ENCODE results near the gene IL22RA2.

IL22RA2 gene

DNA sequence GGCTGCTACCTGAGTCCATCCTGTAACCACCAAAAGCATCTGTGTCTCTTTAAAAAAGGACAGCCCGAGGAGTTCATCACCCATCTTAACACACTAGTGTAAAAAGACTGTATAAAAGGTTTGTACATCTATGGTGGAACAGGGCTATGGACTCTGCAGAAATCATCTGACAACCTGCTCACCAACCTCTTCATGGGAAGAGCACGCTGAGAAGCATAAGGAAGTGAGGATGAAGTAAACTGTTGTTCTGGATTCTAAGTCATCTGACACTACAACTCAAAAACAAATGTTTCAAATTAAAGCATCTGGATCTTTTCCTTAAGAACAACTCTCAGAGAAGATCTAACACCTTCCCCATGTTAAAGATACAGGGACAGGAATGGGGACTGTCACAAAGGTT is 40.4 kb upstream of the IL22RA2 start:
- DNase-seq (no peak), ATAC-seq (ENCODE audit: insufficient read depth, low read depth) (no peak)
- Histone ChIP-seq H3K4me1 (ENCODE audit: insufficient read depth, low read length) (peaks cover 27% of the 10 kb centered on the region), H2AFZ (ENCODE audit: low read depth, low read length) (no peak overlapping the region), H3K4me2 (ENCODE audit: insufficient read depth, low read length) (no peak overlapping the region), H3K9ac (ENCODE audit: low read depth, low read length) (no peak overlapping the region), H3K4me3 (ENCODE audit: low read depth in 1 of 2, low read length in 2 of 2) (no peak overlapping the region), H3K36me3 (ENCODE audit: insufficient read depth, low read length) (peaks cover 23% of the 10 kb centered on the region), H3K27ac (ENCODE audit: low read length) (no peak overlapping the region), H3K9me3 (ENCODE audit: insufficient read depth, low read length, severe bottlenecking) (peaks cover 32% of the 10 kb centered on the region), H3K27me3 (ENCODE audit: insufficient read depth, low read length, poor library complexity) (no peaks in the 10 kb centered on the region), H3K79me2 (ENCODE audit: insufficient read depth, low read length) (peaks cover 99% of the 10 kb centered on the region), H4K20me1 (ENCODE audit: insufficient read depth, low read length) (peaks cover 17% of the 10 kb centered on the region; the same call in 1 of the 2 replicates)
- no peak for TF ChIP-seq EZH2 (IDR thresholded peaks at IDR 0.05; ENCODE audit: borderline replicate concordance, low read depth, low read length, severe bottlenecking)
- no peak for TF ChIP-seq CTCF (IDR thresholded peaks at IDR 0.05; ENCODE audit: borderline replicate concordance, extremely low read depth, low read length, poor library complexity, severe bottlenecking)

- peaks cover 25% of the 10 kb centered on the region for H3K4me1 ChIP-seq (ENCODE audit: insufficient read depth, low read length)
- H3K27me3 ChIP-seq (ENCODE audit: insufficient read depth, low read length, poor library complexity) = no peaks in the 10 kb centered on the region
- peaks cover 17% of the 10 kb centered on the region; the same call in 1 of the 2 replicates for H4K20me1 ChIP-seq (ENCODE audit: insufficient read depth, low read length)
- H2AFZ ChIP-seq (ENCODE audit: low read depth, low read length) = no peak overlapping the region
- DNase-seq = no peak
- no peak for ATAC-seq (ENCODE audit: insufficient read depth, low read depth)
- H3K9me3 ChIP-seq (ENCODE audit: insufficient read depth, low read length, severe bottlenecking) = peaks cover 34% of the 10 kb centered on the region
- H3K4me3 ChIP-seq (ENCODE audit: low read depth in 1 of 2, low read length in 2 of 2) = no peak overlapping the region
- TF ChIP-seq CTCF (IDR thresholded peaks at IDR 0.05; ENCODE audit: borderline replicate concordance, extremely low read depth, low read length, poor library complexity, severe bottlenecking) (no peak), EZH2 (IDR thresholded peaks at IDR 0.05; ENCODE audit: borderline replicate concordance, low read depth, low read length, severe bottlenecking) (no peak)
- peaks cover 23% of the 10 kb centered on the region for H3K36me3 ChIP-seq (ENCODE audit: insufficient read depth, low read length)
- H3K9ac ChIP-seq (ENCODE audit: low read depth, low read length) = no peak overlapping the region
- no peak overlapping the region for H3K4me2 ChIP-seq (ENCODE audit: insufficient read depth, low read length)
- peaks cover 97% of the 10 kb centered on the region for H3K79me2 ChIP-seq (ENCODE audit: insufficient read depth, low read length)
- no peak overlapping the region for H3K27ac ChIP-seq (ENCODE audit: low read length)
Measured at GRCh38 chr6:137213331-137213740, 39.9 kb upstream of the IL22RA2 start.

- no peak overlapping the region for H3K4me3 ChIP-seq (ENCODE audit: low read depth in 1 of 2, low read length in 2 of 2)
- H3K4me1 ChIP-seq (ENCODE audit: insufficient read depth, low read length) = peaks cover 11% of the 10 kb centered on the region
- no peak for ATAC-seq (ENCODE audit: insufficient read depth, low read depth)
- H3K36me3 ChIP-seq (ENCODE audit: insufficient read depth, low read length) = peaks cover 27% of the 10 kb centered on the region
- no peaks in the 10 kb centered on the region for H3K27me3 ChIP-seq (ENCODE audit: insufficient read depth, low read length, poor library complexity)
- no peak for DNase-seq
- H4K20me1 ChIP-seq (ENCODE audit: insufficient read depth, low read length) = peaks cover 6% of the 10 kb centered on the region; the same call in 1 of the 2 replicates
- H2AFZ ChIP-seq (ENCODE audit: low read depth, low read length) = no peak overlapping the region
- H3K79me2 ChIP-seq (ENCODE audit: insufficient read depth, low read length) = peaks cover 92% of the 10 kb centered on the region
- H3K9ac ChIP-seq (ENCODE audit: low read depth, low read length) = no peak overlapping the region
- H3K4me2 ChIP-seq (ENCODE audit: insufficient read depth, low read length) = no peak overlapping the region
- H3K27ac ChIP-seq (ENCODE audit: low read length) = no peak overlapping the region
- TF ChIP-seq CTCF (IDR thresholded peaks at IDR 0.05; ENCODE audit: borderline replicate concordance, extremely low read depth, low read length, poor library complexity, severe bottlenecking) = no peak
- TF ChIP-seq EZH2 (IDR thresholded peaks at IDR 0.05; ENCODE audit: borderline replicate concordance, low read depth, low read length, severe bottlenecking) = no peak
- peaks cover 34% of the 10 kb centered on the region for H3K9me3 ChIP-seq (ENCODE audit: insufficient read depth, low read length, severe bottlenecking)
Measured at GRCh38 chr6:137211910-137212309, 38.5 kb upstream of the IL22RA2 start.

- Histone ChIP-seq H3K79me2 (ENCODE audit: insufficient read depth, low read length) (peaks cover 83% of the 10 kb centered on the region), H3K4me1 (ENCODE audit: insufficient read depth, low read length) (peaks cover 8% of the 10 kb centered on the region), H3K9me3 (ENCODE audit: insufficient read depth, low read length, severe bottlenecking) (peaks cover 34% of the 10 kb centered on the region), H3K27me3 (ENCODE audit: insufficient read depth, low read length, poor library complexity) (no peaks in the 10 kb centered on the region), H3K9ac (ENCODE audit: low read depth, low read length) (no peak overlapping the region), H3K4me3 (ENCODE audit: low read depth in 1 of 2, low read length in 2 of 2) (no peak overlapping the region), H3K36me3 (ENCODE audit: insufficient read depth, low read length) (peaks cover 29% of the 10 kb centered on the region), H2AFZ (ENCODE audit: low read depth, low read length) (no peak overlapping the region), H4K20me1 (ENCODE audit: insufficient read depth, low read length) (no peaks in the 10 kb centered on the region), H3K4me2 (ENCODE audit: insufficient read depth, low read length) (no peak overlapping the region), H3K27ac (ENCODE audit: low read length) (no peak overlapping the region)
- ATAC-seq (ENCODE audit: insufficient read depth, low read depth) (no peak), DNase-seq (no peak)
- TF ChIP-seq CTCF (IDR thresholded peaks at IDR 0.05; ENCODE audit: borderline replicate concordance, extremely low read depth, low read length, poor library complexity, severe bottlenecking) (no peak), EZH2 (IDR thresholded peaks at IDR 0.05; ENCODE audit: borderline replicate concordance, low read depth, low read length, severe bottlenecking) (no peak)
Measured at GRCh38 chr6:137210903-137211302, 37.5 kb upstream of the IL22RA2 start.
